ENCODE data around the gene LUZP2.

Gene LUZP2

DNA sequence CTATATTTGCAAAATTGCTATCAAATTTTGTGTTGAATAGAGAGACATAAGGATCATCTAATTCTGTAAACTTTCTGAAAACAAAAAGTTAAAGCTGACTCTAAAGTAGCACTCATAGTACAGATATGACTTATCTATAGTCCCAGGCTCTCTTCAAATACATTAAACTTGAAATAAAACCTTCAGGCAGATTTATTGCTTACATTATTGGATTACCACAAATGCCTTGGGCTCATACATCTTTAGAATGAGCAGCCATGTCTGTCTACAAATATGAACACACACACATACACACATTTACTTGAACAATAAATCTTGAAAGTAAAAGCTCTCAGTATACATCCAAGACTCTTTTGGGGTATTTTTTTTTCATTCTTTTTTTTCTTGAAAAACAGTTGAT, 207.9 kb downstream of the LUZP2 start:
- no peak for DNase-seq (ENCODE audit: low read depth, low spot score)
- no peak overlapping the region for H3K4me3 ChIP-seq (ENCODE audit: low read length)
- no peak overlapping the region for H3K27ac ChIP-seq (ENCODE audit: low read length)
- no peaks in the 10 kb centered on the region; the same call in 1 of the 2 replicates for H3K4me1 ChIP-seq (ENCODE audit: control insufficient read depth, insufficient read depth, low read length)
- H3K27me3 ChIP-seq (ENCODE audit: control insufficient read depth, insufficient read depth, low read length) = no peaks in the 10 kb centered on the region
- no peaks in the 10 kb centered on the region for H3K9me3 ChIP-seq (ENCODE audit: control insufficient read depth, insufficient read depth, low read length)
- no peaks in the 10 kb centered on the region for H3K36me3 ChIP-seq (ENCODE audit: control insufficient read depth, insufficient read depth, low read length)

DNA sequence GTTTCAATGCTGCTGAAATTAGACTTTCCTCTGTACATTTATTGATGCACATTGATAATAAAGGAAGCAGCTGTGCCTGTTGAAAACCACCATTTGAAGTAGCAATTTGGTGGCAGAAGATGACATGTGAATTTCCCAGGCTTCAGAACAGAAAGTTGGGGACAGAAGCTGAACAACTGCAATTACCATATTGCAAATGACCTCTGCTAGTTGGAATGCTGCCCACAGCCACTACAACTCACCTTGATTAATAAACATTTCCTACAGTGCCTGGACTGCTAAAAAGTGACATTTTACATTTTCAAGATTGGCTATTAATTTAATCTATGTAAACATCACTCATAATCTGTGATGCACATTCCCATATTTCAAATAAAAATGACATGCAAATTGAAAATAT, 208.6 kb downstream of the LUZP2 start:
- DNase-seq (ENCODE audit: low read depth, low spot score) = no peak
- no peaks in the 10 kb centered on the region for H3K27me3 ChIP-seq (ENCODE audit: control insufficient read depth, insufficient read depth, low read length)
- H3K36me3 ChIP-seq (ENCODE audit: control insufficient read depth, insufficient read depth, low read length) = no peaks in the 10 kb centered on the region

DNA sequence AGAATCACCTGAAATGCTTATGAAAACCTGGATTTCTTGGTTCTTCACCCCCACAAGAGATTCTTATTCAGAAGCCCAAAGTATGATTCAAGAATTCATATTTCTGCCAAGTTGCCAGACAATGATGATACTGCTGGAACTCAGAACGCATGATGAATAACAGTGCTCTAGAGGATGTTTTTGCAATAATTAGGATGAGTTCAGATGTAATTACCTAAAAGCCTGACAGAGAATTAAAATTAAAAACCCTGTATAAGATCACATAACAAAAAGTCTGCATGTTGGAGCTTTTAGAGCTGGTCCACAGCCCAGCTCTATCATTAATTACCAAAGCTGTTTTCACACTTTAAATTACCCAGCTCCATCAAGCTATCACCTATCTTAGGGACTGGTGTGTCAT, 211.8 kb downstream of the LUZP2 start:
- H3K9me3 ChIP-seq (ENCODE audit: control insufficient read depth, insufficient read depth, low read length) = no peaks in the 10 kb centered on the region
- H3K4me3 ChIP-seq (ENCODE audit: low read length) = no peak overlapping the region
- no peaks in the 10 kb centered on the region; the same call in 1 of the 2 replicates for H3K4me1 ChIP-seq (ENCODE audit: control insufficient read depth, insufficient read depth, low read length)
- H3K36me3 ChIP-seq (ENCODE audit: control insufficient read depth, insufficient read depth, low read length) = no peaks in the 10 kb centered on the region
- H3K27ac ChIP-seq (ENCODE audit: low read length) = no peak overlapping the region
- no CpG with 5 or more reads among the region's 1 CpG for WGBS (ENCODE audit: insufficient coverage, insufficient read length)
- no peak for DNase-seq (ENCODE audit: low read depth, low spot score)
- no peaks in the 10 kb centered on the region for H3K27me3 ChIP-seq (ENCODE audit: control insufficient read depth, insufficient read depth, low read length)

More for the DNA sequence above, 208.6 kb downstream of the LUZP2 start:
- H3K4me1 ChIP-seq (ENCODE audit: control insufficient read depth, insufficient read depth, low read length) = no peaks in the 10 kb centered on the region; the same call in 1 of the 2 replicates
- H3K4me3 ChIP-seq (ENCODE audit: low read length) = no peak overlapping the region
- H3K9me3 ChIP-seq (ENCODE audit: control insufficient read depth, insufficient read depth, low read length) = no peaks in the 10 kb centered on the region
- no peak overlapping the region for H3K27ac ChIP-seq (ENCODE audit: low read length)

DNA sequence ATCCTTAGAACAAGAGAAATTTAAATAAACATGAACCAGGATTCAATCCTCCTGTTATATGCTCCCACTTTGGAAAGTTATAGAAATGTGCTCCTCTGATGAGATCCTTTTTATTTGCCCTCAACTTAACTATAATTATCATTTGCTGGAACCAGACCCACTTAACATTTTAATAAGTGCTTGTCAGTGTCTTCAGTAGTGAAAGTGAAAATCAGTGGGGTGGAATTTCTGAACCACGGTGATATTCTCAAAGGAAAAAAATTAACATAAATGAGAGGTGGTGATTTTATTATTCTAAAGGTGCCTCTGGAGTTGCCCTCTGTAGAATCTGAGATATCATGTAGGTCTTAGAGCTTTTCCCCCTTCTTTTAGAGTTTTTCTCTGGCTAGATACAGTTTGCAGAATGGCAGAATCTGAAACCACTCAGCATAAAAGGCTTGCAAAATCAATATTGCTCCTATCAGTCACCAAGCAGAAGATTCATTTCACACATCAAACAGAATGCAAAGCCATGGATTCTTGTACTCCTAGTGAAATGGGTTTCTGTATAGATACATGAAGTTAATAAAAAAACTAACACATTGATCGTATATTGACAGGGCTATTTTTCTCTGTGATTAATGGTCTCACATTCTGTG, 213.2 kb downstream of the LUZP2 start:
- no peak for DNase-seq (ENCODE audit: low read depth, low spot score)
- Histone ChIP-seq H3K9me3 (ENCODE audit: control insufficient read depth, insufficient read depth, low read length) (no peaks in the 10 kb centered on the region), H3K4me3 (ENCODE audit: low read length) (no peak overlapping the region), H3K27me3 (ENCODE audit: control insufficient read depth, insufficient read depth, low read length) (no peaks in the 10 kb centered on the region), H3K27ac (ENCODE audit: low read length) (no peak overlapping the region), H3K4me1 (ENCODE audit: control insufficient read depth, insufficient read depth, low read length) (no peaks in the 10 kb centered on the region; the same call in 1 of the 2 replicates), H3K36me3 (ENCODE audit: control insufficient read depth, insufficient read depth, low read length) (no peaks in the 10 kb centered on the region)
- no CpG with 5 or more reads among the region's 2 CpGs for WGBS (ENCODE audit: insufficient coverage, insufficient read length)

DNA sequence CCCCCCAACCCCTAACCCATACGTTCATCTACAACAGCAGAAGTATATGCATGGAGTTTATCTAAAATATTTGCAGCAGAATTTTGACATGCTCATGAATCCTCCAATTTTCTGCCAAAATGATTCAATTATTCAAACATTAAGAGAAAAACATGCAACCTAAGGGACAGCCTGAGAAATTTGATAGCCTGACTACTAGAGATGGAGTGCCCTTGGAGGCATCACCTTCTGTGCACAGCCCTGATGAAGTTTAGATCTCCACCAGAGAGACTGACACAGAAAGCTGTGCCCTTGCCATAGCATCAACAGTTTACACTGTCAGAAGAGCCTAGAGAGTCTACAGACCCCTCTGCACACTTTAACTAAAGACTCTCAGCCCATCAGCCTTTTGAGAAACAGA, 217.7 kb downstream of the LUZP2 start:
- DNase-seq (ENCODE audit: low read depth, low spot score) = no peak
- WGBS (ENCODE audit: insufficient coverage, insufficient read length) = no CpG with 5 or more reads among the region's 1 CpG
- Histone ChIP-seq H3K27me3 (ENCODE audit: control insufficient read depth, insufficient read depth, low read length) (no peaks in the 10 kb centered on the region), H3K4me1 (ENCODE audit: control insufficient read depth, insufficient read depth, low read length) (no peaks in the 10 kb centered on the region), H3K9me3 (ENCODE audit: control insufficient read depth, insufficient read depth, low read length) (no peaks in the 10 kb centered on the region), H3K36me3 (ENCODE audit: control insufficient read depth, insufficient read depth, low read length) (no peaks in the 10 kb centered on the region), H3K4me3 (ENCODE audit: low read length) (no peak overlapping the region), H3K27ac (ENCODE audit: low read length) (no peak overlapping the region)

DNA sequence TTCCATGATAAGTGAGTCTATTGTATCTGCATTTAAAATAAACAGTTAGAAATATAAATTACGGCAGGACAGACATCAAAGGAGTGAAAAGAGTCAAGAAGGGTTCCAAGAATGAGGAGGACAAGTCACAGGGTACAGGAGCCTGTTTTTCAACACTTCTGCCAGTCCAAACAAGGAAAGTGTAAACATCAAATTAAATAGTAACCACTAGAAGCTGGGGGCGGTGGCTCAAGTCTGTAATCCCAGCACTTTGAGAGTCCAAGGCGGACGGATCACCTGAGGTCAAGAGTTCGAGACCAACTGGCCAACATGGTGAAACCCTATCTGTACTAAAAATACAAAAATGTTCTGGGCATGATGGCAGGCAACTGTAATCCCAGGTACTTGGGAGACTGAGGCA, 219.6 kb downstream of the LUZP2 start:
- Histone ChIP-seq H3K27me3 (ENCODE audit: control insufficient read depth, insufficient read depth, low read length) (no peaks in the 10 kb centered on the region), H3K36me3 (ENCODE audit: control insufficient read depth, insufficient read depth, low read length) (no peaks in the 10 kb centered on the region), H3K4me3 (ENCODE audit: low read length) (no peak overlapping the region), H3K9me3 (ENCODE audit: control insufficient read depth, insufficient read depth, low read length) (no peaks in the 10 kb centered on the region), H3K4me1 (ENCODE audit: control insufficient read depth, insufficient read depth, low read length) (no peaks in the 10 kb centered on the region), H3K27ac (ENCODE audit: low read length) (no peak overlapping the region)
- DNase-seq (ENCODE audit: low read depth, low spot score) = no peak
- no CpG with 5 or more reads among the region's 5 CpGs for WGBS (ENCODE audit: insufficient coverage, insufficient read length)

DNA sequence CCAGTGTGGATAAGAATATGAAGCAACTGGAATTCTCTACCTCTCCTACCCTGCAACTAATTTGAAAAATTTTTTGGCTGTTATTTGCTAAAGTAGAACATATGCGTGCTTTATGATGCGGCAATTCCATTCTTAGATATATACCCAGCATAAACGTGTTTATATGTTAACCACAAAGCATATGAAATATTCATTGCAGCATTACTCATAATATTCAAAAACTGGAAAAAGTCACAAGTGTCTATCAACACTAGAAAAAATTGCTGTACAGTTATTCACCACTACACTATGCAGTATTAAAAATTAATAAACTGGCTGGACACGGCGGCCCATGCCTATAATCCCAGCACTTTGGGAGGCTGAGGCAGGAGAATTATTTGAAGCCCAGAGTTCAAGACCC, 226.4 kb downstream of the LUZP2 start:
- no CpG with 5 or more reads among the region's 5 CpGs for WGBS (ENCODE audit: insufficient coverage, insufficient read length)

DNA sequence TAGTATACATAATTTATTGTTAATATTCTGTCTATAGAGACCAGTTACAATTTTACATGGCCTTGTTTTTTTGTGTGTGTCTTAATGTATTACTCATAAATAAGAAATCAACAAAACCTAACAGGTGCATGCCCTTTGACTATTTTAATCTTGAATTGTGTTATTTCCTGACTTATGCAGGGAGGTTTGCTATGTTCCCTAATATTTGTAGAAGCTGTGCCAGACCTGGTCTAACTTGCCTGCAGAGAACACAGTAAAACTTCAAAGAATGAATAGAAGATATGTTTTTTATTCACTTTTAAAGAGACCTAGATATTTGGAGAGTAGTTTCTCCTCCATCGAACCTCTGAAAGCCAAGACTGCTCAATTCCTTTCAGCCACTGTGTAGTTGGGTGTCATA, 234.7 kb downstream of the LUZP2 start:
- no peaks in the 10 kb centered on the region for H3K27me3 ChIP-seq (ENCODE audit: control insufficient read depth, insufficient read depth, low read length)
- WGBS (ENCODE audit: insufficient coverage, insufficient read length) = no CpG with 5 or more reads among the region's 1 CpG

More for the DNA sequence above, 226.4 kb downstream of the LUZP2 start:
- no peaks in the 10 kb centered on the region for H3K27me3 ChIP-seq (ENCODE audit: control insufficient read depth, insufficient read depth, low read length)
- DNase-seq (ENCODE audit: low read depth, low spot score) = no peak
- no peaks in the 10 kb centered on the region for H3K36me3 ChIP-seq (ENCODE audit: control insufficient read depth, insufficient read depth, low read length)
- no peaks in the 10 kb centered on the region for H3K4me1 ChIP-seq (ENCODE audit: control insufficient read depth, insufficient read depth, low read length)
- no peak overlapping the region for H3K4me3 ChIP-seq (ENCODE audit: low read length)
- H3K9me3 ChIP-seq (ENCODE audit: control insufficient read depth, insufficient read depth, low read length) = no peaks in the 10 kb centered on the region
- H3K27ac ChIP-seq (ENCODE audit: low read length) = no peak overlapping the region

DNA sequence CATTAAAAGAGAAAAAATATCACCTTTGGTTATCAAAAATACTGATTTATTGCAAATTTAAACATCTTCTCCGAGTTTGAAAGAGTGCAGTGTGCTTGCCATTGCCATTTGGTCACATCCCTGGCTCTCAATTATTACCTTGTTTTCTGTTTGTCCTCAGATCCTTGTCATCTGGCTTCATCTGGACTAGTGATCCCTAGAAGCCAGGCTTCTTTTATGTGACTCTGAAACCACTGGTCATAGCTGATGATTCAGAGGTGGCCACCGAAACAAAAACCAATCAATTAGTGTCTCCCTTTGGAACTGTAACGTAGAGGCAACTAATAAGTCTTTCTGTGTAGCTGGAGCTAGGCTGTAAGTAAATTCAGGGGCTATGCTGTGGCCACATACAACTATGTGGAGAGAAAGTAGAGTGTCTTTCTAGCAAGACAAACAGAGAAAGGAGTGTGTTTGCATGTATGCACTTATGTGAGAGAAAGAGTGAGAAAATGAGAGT, 237.9 kb downstream of the LUZP2 start:
- H3K36me3 ChIP-seq (ENCODE audit: control insufficient read depth, insufficient read depth, low read length) = no peaks in the 10 kb centered on the region
- no CpG with 5 or more reads among the region's 3 CpGs for WGBS (ENCODE audit: insufficient coverage, insufficient read length)
- H3K4me1 ChIP-seq (ENCODE audit: control insufficient read depth, insufficient read depth, low read length) = no peaks in the 10 kb centered on the region
- H3K4me3 ChIP-seq (ENCODE audit: low read length) = no peak overlapping the region
- no peaks in the 10 kb centered on the region for H3K9me3 ChIP-seq (ENCODE audit: control insufficient read depth, insufficient read depth, low read length)
- no peak for DNase-seq (ENCODE audit: low read depth, low spot score)
- H3K27ac ChIP-seq (ENCODE audit: low read length) = no peak overlapping the region
- H3K27me3 ChIP-seq (ENCODE audit: control insufficient read depth, insufficient read depth, low read length) = no peaks in the 10 kb centered on the region

More for the DNA sequence above, 234.7 kb downstream of the LUZP2 start:
- DNase-seq (ENCODE audit: low read depth, low spot score) = no peak
- H3K27ac ChIP-seq (ENCODE audit: low read length) = no peak overlapping the region
- no peaks in the 10 kb centered on the region for H3K36me3 ChIP-seq (ENCODE audit: control insufficient read depth, insufficient read depth, low read length)
- H3K9me3 ChIP-seq (ENCODE audit: control insufficient read depth, insufficient read depth, low read length) = no peaks in the 10 kb centered on the region
- no peak overlapping the region for H3K4me3 ChIP-seq (ENCODE audit: low read length)
- H3K4me1 ChIP-seq (ENCODE audit: control insufficient read depth, insufficient read depth, low read length) = no peaks in the 10 kb centered on the region

DNA sequence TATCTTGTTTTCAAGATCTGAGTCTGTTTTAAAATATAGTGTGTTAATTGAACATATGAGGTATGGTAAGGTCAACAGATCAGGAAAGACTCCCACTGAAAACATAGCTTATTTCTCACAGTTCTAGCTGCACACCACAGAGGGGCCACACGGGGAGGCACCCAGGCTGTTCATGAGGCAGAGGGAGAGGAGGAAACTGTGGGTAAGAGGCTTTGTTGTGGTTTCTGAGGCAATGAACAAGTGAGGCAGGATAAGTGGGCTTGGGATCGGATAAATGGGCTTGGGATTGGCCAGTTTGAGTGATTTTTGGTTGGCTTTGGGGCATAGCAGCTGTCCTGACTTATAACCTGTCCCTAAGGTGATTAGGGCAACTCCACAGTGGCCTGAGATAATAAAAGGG, 242.1 kb downstream of the LUZP2 start:
- Histone ChIP-seq H3K4me3 (ENCODE audit: low read length) (no peak overlapping the region), H3K4me1 (ENCODE audit: control insufficient read depth, insufficient read depth, low read length) (no peaks in the 10 kb centered on the region), H3K27me3 (ENCODE audit: control insufficient read depth, insufficient read depth, low read length) (no peaks in the 10 kb centered on the region), H3K27ac (ENCODE audit: low read length) (no peak overlapping the region), H3K36me3 (ENCODE audit: control insufficient read depth, insufficient read depth, low read length) (no peaks in the 10 kb centered on the region), H3K9me3 (ENCODE audit: control insufficient read depth, insufficient read depth, low read length) (no peaks in the 10 kb centered on the region)
- WGBS (ENCODE audit: insufficient coverage, insufficient read length) = no CpG with 5 or more reads among the region's 2 CpGs
- no peak for DNase-seq (ENCODE audit: low read depth, low spot score)

DNA sequence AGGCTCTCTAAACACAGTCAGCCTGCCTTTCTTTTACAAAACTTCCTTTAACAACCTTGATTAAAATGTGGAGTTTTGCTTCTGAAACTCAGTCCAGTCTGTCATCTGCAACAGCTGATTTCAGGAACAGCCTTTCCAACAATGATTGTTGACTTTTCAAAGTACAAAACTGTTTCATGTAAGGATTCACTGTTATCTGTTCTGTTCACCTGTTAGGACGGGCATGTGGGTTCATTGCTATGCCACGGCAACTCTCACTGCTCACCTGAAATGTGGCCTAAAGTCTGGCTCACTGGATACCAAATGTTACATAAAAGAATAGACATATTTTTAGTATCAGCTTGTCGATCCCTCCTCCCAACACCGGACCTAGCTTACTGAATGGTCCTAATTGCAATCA, 242.8 kb downstream of the LUZP2 start:
- no peak overlapping the region for H3K27ac ChIP-seq (ENCODE audit: low read length)
- H3K27me3 ChIP-seq (ENCODE audit: control insufficient read depth, insufficient read depth, low read length) = no peaks in the 10 kb centered on the region
- no peaks in the 10 kb centered on the region for H3K4me1 ChIP-seq (ENCODE audit: control insufficient read depth, insufficient read depth, low read length)
- H3K9me3 ChIP-seq (ENCODE audit: control insufficient read depth, insufficient read depth, low read length) = no peaks in the 10 kb centered on the region
- no CpG with 5 or more reads among the region's 4 CpGs for WGBS (ENCODE audit: insufficient coverage, insufficient read length)
- no peaks in the 10 kb centered on the region for H3K36me3 ChIP-seq (ENCODE audit: control insufficient read depth, insufficient read depth, low read length)
- no peak overlapping the region for H3K4me3 ChIP-seq (ENCODE audit: low read length)
- no peak for DNase-seq (ENCODE audit: low read depth, low spot score)

Measured in iPS DF 6.9 (cell line).